Measurements from ENCODE around the gene INPP5F.

The INPP5F gene

DNA sequence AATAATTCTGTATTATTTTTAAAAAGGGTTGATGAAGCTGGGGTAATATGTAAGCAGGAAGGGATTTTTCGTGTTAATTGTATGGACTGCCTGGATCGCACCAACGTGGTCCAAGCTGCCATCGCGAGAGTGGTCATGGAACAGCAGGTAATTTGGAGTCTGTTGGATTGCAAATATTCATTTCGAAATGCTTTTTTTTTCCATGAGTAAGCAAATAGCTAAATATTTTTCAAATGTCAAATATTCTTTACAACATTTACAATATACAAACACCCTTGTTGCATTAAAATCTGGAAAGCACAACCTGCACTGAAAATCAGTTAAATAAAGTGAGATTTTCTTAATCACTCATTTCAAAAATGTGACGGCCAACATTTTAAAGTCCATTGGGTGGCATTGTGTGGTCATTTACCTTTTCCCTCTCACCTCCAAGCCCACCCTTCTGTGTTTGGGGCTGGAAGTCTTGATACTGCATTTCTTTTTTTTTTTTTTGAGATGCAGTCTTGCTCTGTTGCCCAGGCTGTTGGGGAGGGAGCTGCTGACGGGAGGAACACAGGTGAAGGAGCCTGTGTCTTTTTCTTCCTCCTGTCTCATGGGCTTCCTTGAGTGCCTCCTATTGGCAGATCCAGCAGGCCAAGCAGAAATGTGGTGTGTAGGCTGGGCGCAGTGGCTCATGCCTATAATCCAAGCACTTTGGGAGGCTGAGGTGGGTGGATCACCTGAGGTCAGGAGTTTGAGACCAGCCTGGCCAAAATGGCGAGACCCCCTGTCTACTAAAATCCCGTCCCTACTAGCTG, 80.7 kb downstream of the INPP5F start:
- Histone ChIP-seq H3K9ac (ENCODE audit: low read length) (no peak overlapping the region), H3K27me3 (ENCODE audit: insufficient read depth, low read length) (no peaks in the 10 kb centered on the region), H3K9me3 (ENCODE audit: low read length) (no peaks in the 10 kb centered on the region), H2AFZ (ENCODE audit: low read length) (no peak overlapping the region), H3K9me2 (ENCODE audit: low read depth, low read length) (no peaks in the 10 kb centered on the region), H3K27ac (ENCODE audit: low read depth, low read length, poor library complexity, severe bottlenecking) (no peak overlapping the region), H3F3A (ENCODE audit: insufficient read depth, low read length) (no peaks in the 10 kb centered on the region), H3K4me3 (ENCODE audit: low read depth, low read length, poor library complexity, severe bottlenecking) (no peak overlapping the region), H3K79me2 (ENCODE audit: insufficient read depth, low read length) (no peaks in the 10 kb centered on the region), H3K4me2 (ENCODE audit: low read length) (no peak overlapping the region), H4K20me1 (ENCODE audit: insufficient read depth, low read length) (no peaks in the 10 kb centered on the region), H3K36me3 (ENCODE audit: insufficient read depth, low read length) (no peaks in the 10 kb centered on the region), H3K4me1 (ENCODE audit: insufficient read depth, low read length, severe bottlenecking) (no peaks in the 10 kb centered on the region)
- no peak for TF ChIP-seq EZH2 (IDR thresholded peaks at IDR 0.05; ENCODE audit: borderline replicate concordance, low read length)
- TF ChIP-seq, protein P1, sequence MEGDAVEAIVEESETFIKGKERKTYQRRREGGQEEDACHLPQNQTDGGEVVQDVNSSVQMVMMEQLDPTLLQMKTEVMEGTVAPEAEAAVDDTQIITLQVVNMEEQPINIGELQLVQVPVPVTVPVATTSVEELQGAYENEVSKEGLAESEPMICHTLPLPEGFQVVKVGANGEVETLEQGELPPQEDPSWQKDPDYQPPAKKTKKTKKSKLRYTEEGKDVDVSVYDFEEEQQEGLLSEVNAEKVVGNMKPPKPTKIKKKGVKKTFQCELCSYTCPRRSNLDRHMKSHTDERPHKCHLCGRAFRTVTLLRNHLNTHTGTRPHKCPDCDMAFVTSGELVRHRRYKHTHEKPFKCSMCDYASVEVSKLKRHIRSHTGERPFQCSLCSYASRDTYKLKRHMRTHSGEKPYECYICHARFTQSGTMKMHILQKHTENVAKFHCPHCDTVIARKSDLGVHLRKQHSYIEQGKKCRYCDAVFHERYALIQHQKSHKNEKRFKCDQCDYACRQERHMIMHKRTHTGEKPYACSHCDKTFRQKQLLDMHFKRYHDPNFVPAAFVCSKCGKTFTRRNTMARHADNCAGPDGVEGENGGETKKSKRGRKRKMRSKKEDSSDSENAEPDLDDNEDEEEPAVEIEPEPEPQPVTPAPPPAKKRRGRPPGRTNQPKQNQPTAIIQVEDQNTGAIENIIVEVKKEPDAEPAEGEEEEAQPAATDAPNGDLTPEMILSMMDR (IDR thresholded peaks at IDR 0.05; ENCODE audit: low read length) = no peak

DNA sequence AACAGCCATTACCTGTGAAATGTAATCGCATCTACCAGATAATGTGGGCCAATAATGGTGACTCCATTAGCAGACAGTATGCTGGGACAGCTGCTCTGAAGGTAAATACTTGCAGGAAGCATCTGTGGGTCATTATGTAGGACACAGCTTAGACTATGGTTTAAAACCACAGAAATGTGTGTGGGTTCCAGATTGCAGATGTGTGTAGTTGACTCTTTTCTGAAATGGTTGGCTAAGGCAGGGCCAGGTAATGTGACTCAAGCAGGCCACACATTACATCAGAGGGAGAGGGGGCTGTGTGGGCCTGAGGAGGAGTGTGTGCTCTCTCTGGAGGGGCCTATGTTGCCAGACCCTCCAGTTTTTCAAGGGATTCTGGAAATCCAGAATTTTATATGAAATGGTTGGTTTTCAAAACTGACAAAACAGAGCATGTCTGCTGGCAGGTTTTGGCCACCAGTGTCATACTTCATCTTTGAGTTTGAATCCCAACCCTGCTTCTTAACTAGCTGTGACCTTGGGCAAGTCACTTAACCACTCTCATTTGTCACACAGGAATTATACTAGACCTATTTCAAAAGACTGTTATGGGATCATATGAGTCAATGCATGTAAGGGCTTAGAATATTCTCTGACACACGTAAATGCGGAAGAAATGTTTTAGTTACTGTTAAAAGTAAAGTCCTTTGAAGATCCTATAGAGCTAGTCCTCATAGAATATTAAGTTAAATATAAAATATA, 82.3 kb downstream of the INPP5F start:
- no peaks in the 10 kb centered on the region for H3F3A ChIP-seq (ENCODE audit: insufficient read depth, low read length)
- no peaks in the 10 kb centered on the region for H3K36me3 ChIP-seq (ENCODE audit: insufficient read depth, low read length)
- H3K4me1 ChIP-seq (ENCODE audit: insufficient read depth, low read length, severe bottlenecking) = no peaks in the 10 kb centered on the region
- H3K9me3 ChIP-seq (ENCODE audit: low read length) = no peaks in the 10 kb centered on the region
- no peak overlapping the region for H3K27ac ChIP-seq (ENCODE audit: low read depth, low read length, poor library complexity, severe bottlenecking)
- no peaks in the 10 kb centered on the region for H4K20me1 ChIP-seq (ENCODE audit: insufficient read depth, low read length)
- H3K4me3 ChIP-seq (ENCODE audit: low read depth, low read length, poor library complexity, severe bottlenecking) = no peak overlapping the region
- TF ChIP-seq, protein P1 (IDR thresholded peaks at IDR 0.05; ENCODE audit: low read length) = no peak
- no peaks in the 10 kb centered on the region for H3K79me2 ChIP-seq (ENCODE audit: insufficient read depth, low read length)
- no peaks in the 10 kb centered on the region for H3K27me3 ChIP-seq (ENCODE audit: insufficient read depth, low read length)
- no peak overlapping the region for H3K9ac ChIP-seq (ENCODE audit: low read length)
- H3K4me2 ChIP-seq (ENCODE audit: low read length) = no peak overlapping the region
- H2AFZ ChIP-seq (ENCODE audit: low read length) = no peak overlapping the region
- H3K9me2 ChIP-seq (ENCODE audit: low read depth, low read length) = no peaks in the 10 kb centered on the region

DNA sequence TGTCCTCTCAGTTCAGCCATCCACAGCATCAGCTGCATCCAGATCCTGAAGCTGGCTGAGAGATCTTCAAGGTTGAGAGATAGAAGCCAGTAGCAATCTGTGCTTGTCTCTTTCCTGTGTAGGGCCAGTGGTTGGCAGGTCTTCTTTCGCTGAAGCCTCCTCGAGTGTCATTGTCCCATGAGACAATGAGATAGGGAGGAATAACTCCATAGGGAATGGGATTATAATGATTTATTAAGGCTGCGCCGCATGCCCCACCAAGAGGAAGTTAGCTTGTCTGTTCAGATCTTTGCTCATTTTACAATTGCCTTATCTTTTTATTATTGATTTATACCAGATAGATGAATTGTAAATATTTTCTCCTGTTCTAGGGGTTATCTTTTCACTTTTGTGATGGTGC, 85.3 kb downstream of the INPP5F start:
- Histone ChIP-seq H3K79me2 (ENCODE audit: insufficient read depth, low read length) (no peaks in the 10 kb centered on the region), H3K9me2 (ENCODE audit: low read depth, low read length) (no peaks in the 10 kb centered on the region), H4K20me1 (ENCODE audit: insufficient read depth, low read length) (no peaks in the 10 kb centered on the region), H3K4me2 (ENCODE audit: low read length) (no peak overlapping the region), H3K4me3 (ENCODE audit: low read depth, low read length, poor library complexity, severe bottlenecking) (no peak overlapping the region), H3K4me1 (ENCODE audit: insufficient read depth, low read length, severe bottlenecking) (no peaks in the 10 kb centered on the region), H3K9ac (ENCODE audit: low read length) (no peak overlapping the region), H3F3A (ENCODE audit: insufficient read depth, low read length) (no peaks in the 10 kb centered on the region), H3K36me3 (ENCODE audit: insufficient read depth, low read length) (no peaks in the 10 kb centered on the region), H3K27ac (ENCODE audit: low read depth, low read length, poor library complexity, severe bottlenecking) (no peak overlapping the region), H2AFZ (ENCODE audit: low read length) (no peak overlapping the region), H3K9me3 (ENCODE audit: low read length) (no peaks in the 10 kb centered on the region), H3K27me3 (ENCODE audit: insufficient read depth, low read length) (no peaks in the 10 kb centered on the region)
- no peak for TF ChIP-seq EZH2 (IDR thresholded peaks at IDR 0.05; ENCODE audit: borderline replicate concordance, low read length)
- TF ChIP-seq, protein P1 (IDR thresholded peaks at IDR 0.05; ENCODE audit: low read length) = no peak
